Activated B cell treated with CpG ODN at 0.5 μM for 24 hours (primary cell): ENCODE data around the gene CIBAR2. TPM values are rescaled to one million over a fixed set of nuclear protein-coding genes. Genes with fewer than 3 reads are reported as not detected.

Source experiments
- ATAC-seq: fragments of 200-7000 bp; cut with Tn5 transposase; one replicate; pipeline ENCODE4 v1.10.0; 2021; ENCODE audit warnings: low read depth, mild to moderate bottlenecking, moderate library complexity
- CTCF ChIA-PET: fragments of 350-600 bp; sonication (Branson Sonifier 250); formaldehyde crosslinking; loops from one replicate; lab custom pipeline; 2021; ENCODE audit warnings: antibody characterized with exemption; lab: Charles Lee
- POLR2A ChIA-PET: fragments of 350-600 bp; sonication (Branson Sonifier 250); formaldehyde crosslinking; loops from one replicate; lab custom pipeline; 2021; ENCODE audit warnings: antibody characterized with exemption; lab: Charles Lee
- DNase-seq: peaks from one replicate; pipeline ENCODE4 v3.0.0; 2022
- H3K27ac Mint-ChIP-seq: one replicate; pipeline ENCODE4 v1.8.0; 2020; ENCODE audit warnings: mixed read lengths
- H3K27me3 Mint-ChIP-seq: one replicate; pipeline ENCODE4 v1.8.0; 2021; ENCODE audit warnings: mixed read lengths
- H3K36me3 Mint-ChIP-seq: one replicate; pipeline ENCODE4 v1.8.0; 2021; ENCODE audit warnings: low read depth, mixed read lengths
- H3K4me1 Mint-ChIP-seq: one replicate; pipeline ENCODE4 v1.8.0; 2021; ENCODE audit warnings: mixed read lengths
- H3K4me3 Mint-ChIP-seq: one replicate; pipeline ENCODE4 v1.8.0; 2020; ENCODE audit warnings: mild to moderate bottlenecking, mixed read lengths
- H3K9me3 Mint-ChIP-seq: one replicate; pipeline ENCODE4 v1.8.0; 2020; ENCODE audit warnings: mixed read lengths
- intact Hi-C: fragments of 100-400 bp; cut with micrococcal nuclease; formaldehyde crosslinking; loops from one replicate; pipeline ENCODE4 v1.15.1; 2024
- total RNA-seq: library from RNA; stranded (reverse); gene quantifications from 2 replicates; pipeline ENCODE4 v1.2.3, GENCODE V29; 2022
- TF ChIP-seq, protein P1 (sequence below): fragments of 200-600 bp; IDR thresholded peaks from one replicate; pipeline ENCODE4 v1.8.0; 2022; ENCODE audit warnings: antibody characterized with exemption, mild to moderate bottlenecking

CIBAR2 gene
- total RNA-seq, 1 donor from 2014 or later = not detected

DNA sequence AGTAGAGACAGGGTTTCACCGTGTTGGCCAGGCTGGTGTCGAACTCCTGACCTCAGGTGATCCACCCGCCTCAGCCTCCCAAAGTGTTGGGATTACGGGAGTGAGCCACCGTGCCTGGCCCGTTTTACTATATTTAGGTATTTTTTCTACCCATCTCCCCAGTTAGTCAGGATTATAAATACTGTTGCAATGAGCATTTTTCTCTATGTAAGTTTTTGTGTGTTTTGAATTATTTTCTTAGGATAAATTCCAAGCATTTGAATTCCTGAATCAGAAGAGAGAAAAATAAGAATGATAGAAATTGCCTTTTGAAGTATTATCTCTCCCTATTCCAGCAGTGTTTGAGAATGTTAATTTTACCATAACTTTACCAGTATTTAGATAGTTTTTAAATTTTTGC is 48.1 kb downstream of the CIBAR2 start:
- no peak overlapping the region for H3K4me3 Mint-ChIP-seq
- intact Hi-C loops = no loop called here
- peaks cover 12% of the 10 kb centered on the region for H3K27me3 Mint-ChIP-seq
- no peak overlapping the region for H3K27ac Mint-ChIP-seq
- H3K4me1 Mint-ChIP-seq = peaks cover 5% of the 10 kb centered on the region
- ChIA-PET POLR2A (no interaction called here), CTCF (no interaction called here)
- no peaks in the 10 kb centered on the region for H3K9me3 Mint-ChIP-seq
- H3K36me3 Mint-ChIP-seq = no peaks in the 10 kb centered on the region
- no peak for ATAC-seq
- TF ChIP-seq, protein P1, sequence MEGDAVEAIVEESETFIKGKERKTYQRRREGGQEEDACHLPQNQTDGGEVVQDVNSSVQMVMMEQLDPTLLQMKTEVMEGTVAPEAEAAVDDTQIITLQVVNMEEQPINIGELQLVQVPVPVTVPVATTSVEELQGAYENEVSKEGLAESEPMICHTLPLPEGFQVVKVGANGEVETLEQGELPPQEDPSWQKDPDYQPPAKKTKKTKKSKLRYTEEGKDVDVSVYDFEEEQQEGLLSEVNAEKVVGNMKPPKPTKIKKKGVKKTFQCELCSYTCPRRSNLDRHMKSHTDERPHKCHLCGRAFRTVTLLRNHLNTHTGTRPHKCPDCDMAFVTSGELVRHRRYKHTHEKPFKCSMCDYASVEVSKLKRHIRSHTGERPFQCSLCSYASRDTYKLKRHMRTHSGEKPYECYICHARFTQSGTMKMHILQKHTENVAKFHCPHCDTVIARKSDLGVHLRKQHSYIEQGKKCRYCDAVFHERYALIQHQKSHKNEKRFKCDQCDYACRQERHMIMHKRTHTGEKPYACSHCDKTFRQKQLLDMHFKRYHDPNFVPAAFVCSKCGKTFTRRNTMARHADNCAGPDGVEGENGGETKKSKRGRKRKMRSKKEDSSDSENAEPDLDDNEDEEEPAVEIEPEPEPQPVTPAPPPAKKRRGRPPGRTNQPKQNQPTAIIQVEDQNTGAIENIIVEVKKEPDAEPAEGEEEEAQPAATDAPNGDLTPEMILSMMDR = no peak
- no peak for DNase-seq

DNA sequence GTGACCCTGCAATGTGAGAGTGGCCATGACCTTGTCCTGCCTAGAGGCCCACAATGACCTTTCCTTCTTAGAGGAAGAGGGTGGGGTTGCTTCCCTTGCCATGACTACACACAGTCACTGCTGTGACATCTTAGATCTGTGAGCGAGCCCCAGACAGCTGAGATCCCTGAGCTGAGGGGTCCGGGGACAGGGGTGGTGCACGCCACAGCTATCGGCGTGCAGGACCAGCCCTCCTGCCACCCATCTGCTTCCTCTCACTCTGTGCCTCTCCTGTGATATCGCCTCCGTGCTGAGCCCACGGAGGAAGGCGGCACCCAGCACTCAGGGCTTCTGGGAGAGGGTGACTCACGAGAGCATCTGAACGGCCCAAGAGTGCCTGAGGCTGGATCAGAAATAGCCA is 49.4 kb downstream of the CIBAR2 start:
- intact Hi-C loops = no loop called here
- ChIA-PET POLR2A (no interaction called here), CTCF (no interaction called here)
- Mint-ChIP-seq H3K9me3 (no peaks in the 10 kb centered on the region), H3K4me3 (no peak overlapping the region), H3K27ac (no peak overlapping the region), H3K4me1 (peaks cover 11% of the 10 kb centered on the region), H3K27me3 (peaks cover 12% of the 10 kb centered on the region), H3K36me3 (no peaks in the 10 kb centered on the region)
- TF ChIP-seq, protein P1 = no peak
- DNase-seq (no peak), ATAC-seq (no peak)

GRCh38 chr16:85062323-85062722 is 49.9 kb downstream of the CIBAR2 start:
- no peak overlapping the region for H3K27ac Mint-ChIP-seq
- H3K27me3 Mint-ChIP-seq = peaks cover 12% of the 10 kb centered on the region
- ATAC-seq (no peak), DNase-seq (no peak)
- CTCF ChIA-PET = no interaction called here
- H3K9me3 Mint-ChIP-seq = no peaks in the 10 kb centered on the region
- H3K4me3 Mint-ChIP-seq = no peak overlapping the region
- TF ChIP-seq, protein P1 = no peak
- no peaks in the 10 kb centered on the region for H3K36me3 Mint-ChIP-seq
- intact Hi-C loops = no loop called here
- POLR2A ChIA-PET = no interaction called here
- H3K4me1 Mint-ChIP-seq = peaks cover 17% of the 10 kb centered on the region

DNA sequence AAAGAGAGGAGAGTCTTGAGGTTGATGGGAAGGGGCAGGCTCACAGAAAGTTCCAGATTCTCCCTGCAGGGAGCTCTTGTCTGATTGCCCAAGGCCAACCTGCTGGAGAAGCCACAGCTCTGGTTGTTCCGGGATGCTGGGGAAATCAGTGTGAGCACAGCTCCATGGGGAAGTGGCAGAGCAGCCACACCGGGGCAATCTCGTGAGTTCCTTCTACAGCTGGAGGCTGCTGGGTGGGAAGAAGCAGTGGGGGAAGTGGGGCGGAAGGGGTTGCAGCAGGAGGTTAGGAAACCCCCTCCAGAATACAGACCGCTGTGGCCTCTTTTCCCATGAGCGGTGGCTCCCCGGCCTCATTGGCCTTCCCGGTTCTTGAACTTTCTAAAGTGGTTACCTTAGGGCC is 50.7 kb downstream of the CIBAR2 start:
- peaks cover 24% of the 10 kb centered on the region for H3K4me1 Mint-ChIP-seq
- H3K9me3 Mint-ChIP-seq = no peaks in the 10 kb centered on the region
- ChIA-PET CTCF (no interaction called here), POLR2A (no interaction called here)
- DNase-seq (no peak), ATAC-seq (peak; percentile 18)
- H3K4me3 Mint-ChIP-seq = no peak overlapping the region
- peaks cover 12% of the 10 kb centered on the region for H3K27me3 Mint-ChIP-seq
- TF ChIP-seq, protein P1 = no peak
- intact Hi-C loops = no loop called here
- H3K27ac Mint-ChIP-seq = no peak overlapping the region
- no peaks in the 10 kb centered on the region for H3K36me3 Mint-ChIP-seq

- no peak for DNase-seq
- H3K36me3 Mint-ChIP-seq = no peaks in the 10 kb centered on the region
- intact Hi-C loops = no loop called here
- peaks cover 42% of the 10 kb centered on the region for H3K4me1 Mint-ChIP-seq
- no peak for ATAC-seq
- no peaks in the 10 kb centered on the region for H3K9me3 Mint-ChIP-seq
- ChIA-PET POLR2A (no interaction called here), CTCF (no interaction called here)
- H3K4me3 Mint-ChIP-seq = no peak overlapping the region
- peaks cover 7% of the 10 kb centered on the region for H3K27me3 Mint-ChIP-seq
- TF ChIP-seq, protein P1 = no peak
- no peak overlapping the region for H3K27ac Mint-ChIP-seq
Measured at GRCh38 chr16:85058909-85059308, 53.4 kb downstream of the CIBAR2 start.
